Activated T-cell treated with anti-CD3 and anti-CD28 coated beads for 1 hour (primary cell): Measurements from ENCODE around the gene FLNB.

Source experiments
- DNase-seq: peaks from one replicate; pipeline ENCODE4 v3.0.0-alpha.2; 2020; ENCODE audit warnings: low read depth

FLNB gene

GRCh38 chr3:58137306-58137705 lies 129.1 kb downstream of the FLNB start:
- DNase-seq = no peak

GRCh38 chr3:58141766-58142345 lies 133.6 kb downstream of the FLNB start:
- no peak for DNase-seq

- no peak for DNase-seq
Observed at GRCh38 chr3:58143417-58144055, 135.3 kb downstream of the FLNB start.

GRCh38 chr3:58144478-58145325 lies 136.5 kb downstream of the FLNB start:
- no peak for DNase-seq

- no peak for DNase-seq
Observed at GRCh38 chr3:58148049-58148448, 139.8 kb downstream of the FLNB start.

GRCh38 chr3:58150130-58150809 lies 142.0 kb downstream of the FLNB start:
- no peak for DNase-seq

GRCh38 chr3:58150810-58151199 lies 142.6 kb downstream of the FLNB start:
- no peak for DNase-seq

- no peak for DNase-seq
Observed at GRCh38 chr3:58151637-58152036, 143.4 kb downstream of the FLNB start.

- DNase-seq = no peak
Observed at GRCh38 chr3:58152225-58153015, 144.2 kb downstream of the FLNB start.

- DNase-seq = no peak
Observed at GRCh38 chr3:58153371-58153770, 145.1 kb downstream of the FLNB start.

GRCh38 chr3:58154626-58155449 lies 146.6 kb downstream of the FLNB start:
- no peak for DNase-seq

GRCh38 chr3:58155838-58156237 lies 147.6 kb downstream of the FLNB start:
- DNase-seq = no peak

- no peak for DNase-seq
Observed at GRCh38 chr3:58157700-58158099, 149.5 kb downstream of the FLNB start.

GRCh38 chr3:58158442-58159153 lies 150.4 kb downstream of the FLNB start:
- no peak for DNase-seq

GRCh38 chr3:58160399-58160798 lies 152.2 kb downstream of the FLNB start:
- DNase-seq = no peak

GRCh38 chr3:58161435-58162398 lies 153.5 kb downstream of the FLNB start:
- no peak for DNase-seq

- DNase-seq = no peak
Observed at GRCh38 chr3:58163234-58163633, 155.0 kb downstream of the FLNB start.

GRCh38 chr3:58164199-58164879 lies 156.1 kb downstream of the FLNB start:
- no peak for DNase-seq
